H1 (cell line): ENCODE data around the gene SBF2. TPM values are rescaled to one million over a fixed set of nuclear protein-coding genes. Genes with fewer than 3 reads are reported as not detected.

Experiments
- CTCF ChIA-PET: fragments of 300-600 bp; sonication (Branson Sonifier 250); formaldehyde crosslinking; loops from one replicate; lab custom pipeline; 2021; ENCODE audit not compliant: partially characterized antibody; lab: Charles Lee
- POLR2A ChIA-PET: fragments of 300-600 bp; sonication (Branson Sonifier 250); formaldehyde crosslinking; loops from one replicate; lab custom pipeline; 2021; ENCODE audit warnings: inconsistent platforms; ENCODE audit not compliant: partially characterized antibody; lab: Charles Lee
- DNase-seq, 2 experiments: peaks; one replicate each; pipeline versions ENCODE4 v3.0.0 to v3.0.0-alpha.2; 2010 to 2022; ENCODE audit warnings: low spot score in 2 of 2, low read depth in 1 of 2, mixed read lengths in 1 of 2
- FAIRE-seq: peaks from 2 replicates; lab custom pipeline; 2011; peaks lifted over from hg19 to GRCh38; lab: Jason Lieb, UNC
- H2AFZ ChIP-seq: 2 replicates; pipeline ENCODE4 v1.8.1; 2012; ENCODE audit warnings: low read length, inconsistent platforms
- H2AK5ac ChIP-seq: 2 replicates; pipeline ENCODE4 v1.6.1; 2013; ENCODE audit warnings: low read depth, low read length
- H2BK120ac ChIP-seq: replicated peaks from 2 replicates; pipeline ENCODE3; 2013; ENCODE audit warnings: low read depth, low read length, inconsistent platforms
- H2BK12ac ChIP-seq: 2 replicates; pipeline ENCODE4 v1.6.1; 2013; ENCODE audit warnings: low read depth, low read length
- H2BK15ac ChIP-seq: 2 replicates; pipeline ENCODE4 v1.6.1; 2013; ENCODE audit warnings: low read length
- H2BK20ac ChIP-seq: 2 replicates; pipeline ENCODE4 v1.6.1; 2013; ENCODE audit warnings: low read length
- H2BK5ac ChIP-seq: 2 replicates; pipeline ENCODE4 v1.6.1; 2013; ENCODE audit warnings: low read depth, low read length
- H3K14ac ChIP-seq: 2 replicates; pipeline ENCODE4 v1.6.1; 2013; ENCODE audit warnings: inconsistent platforms; ENCODE audit not compliant: insufficient read length
- H3K18ac ChIP-seq: 2 replicates; pipeline ENCODE4 v1.6.1; 2013; ENCODE audit warnings: low read length; ENCODE audit errors: extremely low read depth
- H3K23ac ChIP-seq: 2 replicates; pipeline ENCODE4 v1.6.1; 2013; ENCODE audit warnings: inconsistent platforms; ENCODE audit not compliant: insufficient read length
- H3K23me2 ChIP-seq: 2 replicates; pipeline ENCODE4 v1.6.1; 2013; ENCODE audit warnings: low read depth, low read length
- H3K27ac ChIP-seq: 2 replicates; pipeline ENCODE4 v1.6.1; 2011; ENCODE audit warnings: low read depth, low read length, inconsistent platforms
- H3K27me3 ChIP-seq, 4 experiments: replicated peaks in 1 of 4; 1 replicate in 1 of 4; 2 replicates in 3 of 4; pipeline versions ENCODE4 v1.6.1 to v1.8.1; 2011 to 2013; ENCODE audit warnings: low read length in 3 of 4, mild to moderate bottlenecking in 3 of 4, inconsistent platforms in 2 of 4, mixed read lengths in 2 of 4, moderate library complexity in 1 of 4; ENCODE audit not compliant: control insufficient read depth in 3 of 4, insufficient read depth in 3 of 4; ENCODE audit errors: extremely low read depth in 1 of 4
- H3K36me3 ChIP-seq, 4 experiments: 2 replicates each; pipeline versions ENCODE4 v1.6.1 to v1.8.1; 2011 to 2013; ENCODE audit warnings: mild to moderate bottlenecking in 4 of 4, low read length in 3 of 4, moderate library complexity in 2 of 4, control low read depth in 1 of 4, inconsistent platforms in 1 of 4; ENCODE audit not compliant: insufficient read depth in 4 of 4, control insufficient read depth in 2 of 4
- H3K4ac ChIP-seq: replicated peaks from 2 replicates; pipeline ENCODE3; 2013; ENCODE audit warnings: low read length, low read depth, mixed read lengths, inconsistent platforms; ENCODE audit not compliant: insufficient read length
- H3K4me1 ChIP-seq, 4 experiments: replicated peaks in 1 of 4; 1 replicate in 1 of 4; 2 replicates in 3 of 4; pipeline versions ENCODE4 v1.6.1 to v1.8.1; 2011 to 2013; ENCODE audit warnings: low read length in 3 of 4, inconsistent platforms in 2 of 4, mixed read lengths in 1 of 4; ENCODE audit not compliant: insufficient read depth in 4 of 4, control insufficient read depth in 3 of 4
- H3K4me2 ChIP-seq, 2 experiments: 2 replicates each; pipeline versions ENCODE4 v1.6.1 to v1.8.1; 2011 to 2013; ENCODE audit warnings: low read depth in 2 of 2, low read length in 2 of 2, control low read depth in 1 of 2, inconsistent platforms in 1 of 2, mild to moderate bottlenecking in 1 of 2; ENCODE audit not compliant: insufficient read depth in 1 of 2
- H3K4me3 ChIP-seq, 4 experiments: fragments of 200-600, 300-600 bp in 1 of 4; sonication (generic), shearing (Covaris generic), sonication (Bioruptor Twin) in 1 of 4; 2 replicates each; pipeline versions ENCODE4 v1.5.1 to v1.8.1; 2011 to 2016; ENCODE audit warnings: low read length in 4 of 4, low read depth in 3 of 4, control low read depth in 2 of 4, inconsistent platforms in 2 of 4, mild to moderate bottlenecking in 2 of 4, mixed read lengths in 1 of 4, moderate library complexity in 1 of 4; ENCODE audit not compliant: insufficient read depth in 2 of 4; ENCODE audit errors: extremely low read depth in 1 of 4
- H3K56ac ChIP-seq: replicated peaks from 2 replicates; pipeline ENCODE3; 2013; ENCODE audit warnings: low read depth, mild to moderate bottlenecking, mixed read lengths, low read length, inconsistent platforms; ENCODE audit not compliant: insufficient read length
- H3K79me1 ChIP-seq: 2 replicates; pipeline ENCODE4 v1.6.1; 2013; ENCODE audit warnings: low read depth, low read length, control low read depth
- H3K79me2 ChIP-seq, 2 experiments: 2 replicates each; pipeline versions ENCODE4 v1.6.1 to v1.8.1; 2012 to 2013; ENCODE audit warnings: low read length in 2 of 2, mild to moderate bottlenecking in 2 of 2, inconsistent platforms in 1 of 2; ENCODE audit not compliant: insufficient read depth in 2 of 2, control insufficient read depth in 1 of 2
- H3K9ac ChIP-seq, 4 experiments: replicated peaks in 1 of 4; 1 replicate in 1 of 4; 2 replicates in 3 of 4; pipeline versions ENCODE4 v1.6.1 to v1.8.1; 2011 to 2013; ENCODE audit warnings: low read depth in 3 of 4, low read length in 3 of 4, control low read depth in 2 of 4, mild to moderate bottlenecking in 2 of 4, moderate library complexity in 2 of 4, inconsistent platforms in 1 of 4; ENCODE audit errors: extremely low read depth in 1 of 4
- H3K9me3 ChIP-seq, 2 experiments: 2 replicates each; pipeline versions ENCODE4 v1.6.1 to v1.8.1; 2012 to 2013; ENCODE audit warnings: mild to moderate bottlenecking in 2 of 2, moderate library complexity in 2 of 2, control low read depth in 1 of 2, inconsistent platforms in 1 of 2, low read depth in 1 of 2, low read length in 1 of 2, mixed read lengths in 1 of 2; ENCODE audit not compliant: insufficient read depth in 2 of 2
- H4K20me1 ChIP-seq, 2 experiments: replicated peaks in 1 of 2; 2 replicates each; pipeline versions ENCODE3 to v1.8.1; 2011 to 2013; ENCODE audit warnings: inconsistent platforms in 2 of 2, low read length in 2 of 2, mild to moderate bottlenecking in 1 of 2; ENCODE audit not compliant: insufficient read depth in 2 of 2, control insufficient read depth in 1 of 2
- H4K5ac ChIP-seq: 2 replicates; pipeline ENCODE4 v1.6.1; 2013; ENCODE audit warnings: low read length, low read depth, mixed read lengths, inconsistent platforms; ENCODE audit not compliant: insufficient read length
- H4K8ac ChIP-seq: 2 replicates; pipeline ENCODE4 v1.8.0; 2013; ENCODE audit warnings: mild to moderate bottlenecking, moderate library complexity, low read length, inconsistent platforms; ENCODE audit not compliant: insufficient read depth; ENCODE audit errors: extremely low read depth
- H4K91ac ChIP-seq: replicated peaks from 2 replicates; pipeline ENCODE3; 2013; ENCODE audit warnings: low read length, mixed read lengths, inconsistent platforms; ENCODE audit not compliant: insufficient read length
- CBX8 ChIP-seq: fragments of 300-800, 300-1000 bp; sonication (generic); IDR thresholded peaks from 2 replicates; pipeline ENCODE4 v1.7.1; 2016; ENCODE audit warnings: low read depth, low read length, borderline replicate concordance
- CHD2 ChIP-seq: IDR thresholded peaks from 2 replicates; pipeline ENCODE4 v1.6.1; 2012; ENCODE audit warnings: low read length, improper control_type of control experiment
- CTCF ChIP-seq, 3 experiments: IDR thresholded peaks; 1 replicate in 2 of 3; 2 replicates in 1 of 3; pipeline versions ENCODE4 v1.5.1 to v1.6.1; 2011; ENCODE audit warnings: low read length in 3 of 3, mild to moderate bottlenecking in 3 of 3, inconsistent platforms in 2 of 3, low read depth in 1 of 3, moderate library complexity in 1 of 3; ENCODE audit not compliant: insufficient read depth in 1 of 3; ENCODE audit errors: control extremely low read depth in 1 of 3
- EZH2 ChIP-seq: fragments of 200-600 bp; sonication (generic); IDR thresholded peaks from 2 replicates; pipeline ENCODE4 v1.7.1; 2012; ENCODE audit warnings: low read depth, mild to moderate bottlenecking, moderate library complexity, low read length, inconsistent platforms; ENCODE audit not compliant: severe bottlenecking
- HDAC2 ChIP-seq, 2 experiments: fragments of 300-600 bp in 1 of 2; sonication (generic) in 1 of 2; IDR thresholded peaks; 2 replicates each; pipeline ENCODE4 v1.6.1; 2011 to 2012; ENCODE audit warnings: low read depth in 2 of 2, low read length in 2 of 2, mild to moderate bottlenecking in 2 of 2, moderate library complexity in 2 of 2, borderline replicate concordance in 1 of 2, inconsistent platforms in 1 of 2
- HDAC6 ChIP-seq: IDR thresholded peaks from one replicate; pipeline ENCODE4 v1.7.1; 2012; ENCODE audit warnings: low read depth, mild to moderate bottlenecking, inconsistent platforms, low read length, moderate library complexity
- POLR2AphosphoS5 ChIP-seq: IDR thresholded peaks from 2 replicates; pipeline ENCODE4 v1.6.1; 2011; ENCODE audit warnings: low read depth, low read length
- SP4 ChIP-seq: IDR thresholded peaks from 2 replicates; pipeline ENCODE4 v1.6.1; 2012; ENCODE audit warnings: low read length, inconsistent platforms
- TAF7 ChIP-seq: optimal IDR thresholded peaks from 2 replicates; pipeline ENCODE3; 2011; ENCODE audit warnings: low read depth, mild to moderate bottlenecking, inconsistent platforms, low read length, moderate library complexity, borderline replicate concordance
- TEAD4 ChIP-seq: IDR thresholded peaks from 2 replicates; pipeline ENCODE4 v1.6.1; 2012; ENCODE audit warnings: low read depth, low read length, inconsistent platforms, mixed read lengths
- WGBS, 2 experiments: shearing (Covaris generic) in 1 of 2; methylation state at CpG; one replicate each; pipeline versions ENCODE4 v1.1.6 to v1.1.7; 2013 to 2015; ENCODE audit warnings: low lambda C conversion rate in 2 of 2, mixed read lengths in 2 of 2, inconsistent platforms in 1 of 2, low coverage in 1 of 2, missing lambda C conversion rate in 1 of 2; ENCODE audit not compliant: insufficient replicate concordance in 2 of 2, insufficient coverage in 1 of 2, insufficient read length in 1 of 2; ENCODE audit errors: extremely low coverage in 1 of 2, missing lambda C conversion rate in 1 of 2; 5-methylcytosine and 5-hydroxymethylcytosine counted together
- polyA plus RNA-seq, 7 experiments: library from polyadenylated mRNA; depleted of rRNA in 3 of 7; stranded (reverse) in 5 of 7; unstranded in 2 of 7; fragments of >200 nt in 5 of 7; fragments of 200-250 nt in 2 of 7; gene quantifications; 1 replicate in 5 of 7; 2 replicates in 1 of 7; 4 replicates in 1 of 7; pipeline versions ENCODE4 v1.2.1 to v1.2.3, GENCODE V29; 2011 to 2013; ENCODE audit warnings: missing spikeins in 2 of 7, mixed read lengths in 2 of 7
- total RNA-seq: library from RNA; stranded (reverse); fragmentation: NEBNext Ultra II Directional; extraction: Animal tissue kit (Norgen Biotek cat#: 25700); gene quantifications from 2 replicates; pipeline ENCODE4 v1.2.1, GENCODE V29; 2021
- TF ChIP-seq, protein P1 (sequence below): IDR thresholded peaks from 2 replicates; pipeline ENCODE4 v1.6.1; 2011; ENCODE audit warnings: low read depth, mild to moderate bottlenecking, low read length; ENCODE audit not compliant: insufficient read depth

Gene SBF2
- total and polyA plus RNA-seq, 2 of the 8 experiments (the other 6 are each of a cell fraction or from before 2014, with no cell fraction given), result 36.7 to 50.5 TPM

DNA sequence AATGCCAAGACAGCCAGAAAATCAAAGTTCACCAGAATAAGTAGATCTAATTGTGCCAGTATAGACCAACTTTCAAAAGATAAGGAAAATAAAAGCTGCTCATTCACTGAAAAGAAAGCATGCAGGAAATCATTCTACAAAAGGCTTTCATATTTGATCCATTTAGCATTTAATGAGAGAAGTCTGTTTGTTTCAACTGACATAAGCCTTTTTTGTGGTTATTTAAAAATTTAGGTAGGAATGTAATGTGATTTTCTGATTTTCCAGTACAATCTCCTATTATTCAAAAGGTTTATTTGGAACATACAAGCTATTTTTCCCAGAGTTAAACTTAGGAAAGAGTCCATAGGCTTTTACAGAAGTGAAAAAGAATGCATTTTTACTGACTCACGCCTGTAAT, 92.7 kb downstream of the SBF2 start:
- Histone ChIP-seq H3K56ac (no peak overlapping the region), H3K36me3 (peaks cover 0 to 2% (median 0%) of the 10 kb centered on the region in 4 experiments; a peak in 1 of 8 replicates), H4K20me1 (no peaks in the 10 kb centered on the region), H2BK120ac (no peak overlapping the region), H3K23me2 (no peaks in the 10 kb centered on the region), H3K79me2 (peaks cover 0 to 37% of the 10 kb centered on the region in 2 experiments; a peak in 2 of 4 replicates), H4K8ac (no peak overlapping the region), H3K27ac (no peak overlapping the region), H3K14ac (no peak overlapping the region), H3K4ac (no peak overlapping the region), H3K4me3 (no peak overlapping the region), H3K18ac (no peak overlapping the region), H3K4me2 (no peak overlapping the region), H3K79me1 (no peaks in the 10 kb centered on the region; the same call in 1 of the 2 replicates), H3K9ac (no peak overlapping the region), H2BK15ac (no peak overlapping the region), H2BK5ac (no peak overlapping the region), H3K27me3 (no peaks in the 10 kb centered on the region), H4K91ac (no peak overlapping the region), H2BK12ac (no peak overlapping the region), H2BK20ac (no peak overlapping the region), H4K5ac (no peak overlapping the region), H2AK5ac (no peak overlapping the region), H3K4me1 (peaks cover 3 to 13% (median 7%) of the 10 kb centered on the region in 4 experiments; a peak in 6 of 7 replicates), H2AFZ (no peak overlapping the region), H3K9me3 (peaks cover 2 to 3% of the 10 kb centered on the region in 2 experiments; a peak in 1 of 4 replicates), H3K23ac (no peak overlapping the region)
- FAIRE-seq, result peak; percentile 57
- no peak for DNase-seq
- CTCF ChIA-PET, result no interaction called here
- 85% methylated on average over 1 of the region's 1 CpG; no CpG with 5 or more reads in 1 of the 2 experiments for WGBS, 2 experiments
- POLR2A ChIA-PET, result no interaction called here
- TF ChIP-seq EZH2 (no peak), SP4 (no peak), CBX8 (no peak), TAF7 (no peak), TEAD4 (no peak), HDAC2 (IDR thresholded peaks at IDR 0.05; ENCODE audit: borderline replicate concordance in 1 of 2, low read depth in 2 of 2, low read length in 2 of 2) (no peak), CHD2 (no peak), POLR2AphosphoS5 (no peak), HDAC6 (no peak), CTCF (IDR thresholded peaks at IDR 0.05; ENCODE audit: control extremely low read depth in 1 of 3, insufficient read depth in 1 of 3, low read depth in 1 of 3, low read length in 3 of 3) (no peak)
- TF ChIP-seq, protein P1, sequence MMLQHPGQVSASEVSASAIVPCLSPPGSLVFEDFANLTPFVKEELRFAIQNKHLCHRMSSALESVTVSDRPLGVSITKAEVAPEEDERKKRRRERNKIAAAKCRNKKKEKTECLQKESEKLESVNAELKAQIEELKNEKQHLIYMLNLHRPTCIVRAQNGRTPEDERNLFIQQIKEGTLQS, result no peak
